SK-N-SH treated with all-trans-retinoic acid at 6 μM for 48 hours (cell line): ENCODE measurements around the gene CPNE2.

Experiments
- ATAC-seq: fragments of 200-7000 bp; cut with Tn5 transposase; 3 replicates; pipeline ENCODE4 v1.9.1; 2020; ENCODE audit warnings: mild to moderate bottlenecking, moderate library complexity
- ARNTL ChIP-seq: fragments of 450-650 bp; formaldehyde crosslinking; IDR thresholded peaks from 2 replicates; pipeline ENCODE4 v1.5.0; 2020; ENCODE audit warnings: low read depth, mild to moderate bottlenecking, moderate library complexity, borderline replicate concordance
- BACH2 ChIP-seq: fragments of 250-450 bp; sonication (Bioruptor Pico); IDR thresholded peaks from 2 replicates; pipeline ENCODE4 v1.9.0; 2021; ENCODE audit warnings: mild to moderate bottlenecking, borderline replicate concordance
- CSDC2 ChIP-seq: fragments of 250-450 bp; sonication (Bioruptor Pico); IDR thresholded peaks from 2 replicates; pipeline ENCODE4 v1.5.0; 2020; ENCODE audit warnings: mild to moderate bottlenecking, moderate library complexity
- ESRRG ChIP-seq: fragments of 250-450 bp; sonication (Bioruptor Pico); IDR thresholded peaks from 2 replicates; pipeline ENCODE4 v1.6.1; 2021; ENCODE audit warnings: mild to moderate bottlenecking
- GLIS3 ChIP-seq: fragments of 250-450 bp; sonication (Bioruptor Pico); IDR thresholded peaks from 2 replicates; pipeline ENCODE4 v1.5.0; 2020; ENCODE audit warnings: mild to moderate bottlenecking, moderate library complexity
- ISL1 ChIP-seq: fragments of 250-450 bp; sonication (Bioruptor Pico); IDR thresholded peaks from 2 replicates; pipeline ENCODE4 v2.1.2; 2022; ENCODE audit warnings: mild to moderate bottlenecking, moderate library complexity
- OSR1 ChIP-seq: fragments of 250-450 bp; sonication (Bioruptor Pico); IDR thresholded peaks from 2 replicates; pipeline ENCODE4 v1.8.0; 2022; ENCODE audit warnings: moderate library complexity, mild to moderate bottlenecking, inconsistent platforms
- PPARA ChIP-seq: fragments of 250-450 bp; sonication (Bioruptor Pico); IDR thresholded peaks from 2 replicates; pipeline ENCODE4 v1.5.0; 2020; ENCODE audit warnings: mild to moderate bottlenecking, borderline replicate concordance
- RARB ChIP-seq: fragments of 250-450 bp; sonication (Bioruptor Pico); IDR thresholded peaks from 2 replicates; pipeline ENCODE4 v1.8.0; 2021; ENCODE audit warnings: mild to moderate bottlenecking, moderate library complexity
- SNAI2 ChIP-seq: fragments of 250-450 bp; sonication (Bioruptor Pico); IDR thresholded peaks from 2 replicates; pipeline ENCODE4 v1.5.0; 2020; ENCODE audit warnings: mild to moderate bottlenecking, moderate library complexity
- TCF4 ChIP-seq: fragments of 250-450 bp; sonication (Bioruptor Pico); IDR thresholded peaks from 2 replicates; pipeline ENCODE4 v1.8.0; 2021; ENCODE audit warnings: mild to moderate bottlenecking, moderate library complexity, borderline replicate concordance
- TOX ChIP-seq: fragments of 250-450 bp; sonication (Bioruptor Pico); IDR thresholded peaks from 2 replicates; pipeline ENCODE4 v1.8.0; 2021; ENCODE audit warnings: mild to moderate bottlenecking, moderate library complexity, borderline replicate concordance
- ZC3H10 ChIP-seq: fragments of 250-450 bp; sonication (Bioruptor Pico); IDR thresholded peaks from 2 replicates; pipeline ENCODE4 v1.5.1; 2021; ENCODE audit warnings: mild to moderate bottlenecking, moderate library complexity
- ZFP3 ChIP-seq: fragments of 250-450 bp; sonication (Bioruptor Pico); IDR thresholded peaks from 2 replicates; pipeline ENCODE4 v1.5.0; 2020; ENCODE audit warnings: mild to moderate bottlenecking, moderate library complexity
- ZFP30 ChIP-seq: fragments of 450-650 bp; formaldehyde crosslinking; IDR thresholded peaks from 2 replicates; pipeline ENCODE4 v1.5.0; 2022; ENCODE audit warnings: mild to moderate bottlenecking, moderate library complexity
- ZNF565 ChIP-seq: fragments of 450-650 bp; formaldehyde crosslinking; conservative IDR thresholded peaks from 2 replicates; pipeline ENCODE4 v1.5.0; 2020; ENCODE audit warnings: low read depth, mild to moderate bottlenecking, moderate library complexity
- ZNF70 ChIP-seq: fragments of 450-650 bp; formaldehyde crosslinking; IDR thresholded peaks from 2 replicates; pipeline ENCODE4 v1.5.0; 2020; ENCODE audit warnings: mild to moderate bottlenecking, moderate library complexity
- ZNF8 ChIP-seq: fragments of 450-650 bp; formaldehyde crosslinking; IDR thresholded peaks from 2 replicates; pipeline ENCODE4 v1.5.0; 2020; ENCODE audit warnings: mild to moderate bottlenecking, moderate library complexity
- TF ChIP-seq, protein P1 (sequence below): fragments of 250-450 bp; sonication (Bioruptor Pico); IDR thresholded peaks from 2 replicates; pipeline ENCODE4 v1.5.1; 2021; ENCODE audit warnings: mild to moderate bottlenecking, moderate library complexity
- TF ChIP-seq, protein P2 (sequence below): fragments of 250-450 bp; sonication (Bioruptor Pico); IDR thresholded peaks from 2 replicates; pipeline ENCODE4 v1.5.0; 2020; ENCODE audit warnings: mild to moderate bottlenecking, moderate library complexity
- TF ChIP-seq, protein P3 (sequence below): fragments of 250-450 bp; sonication (Bioruptor Pico); IDR thresholded peaks from 2 replicates; pipeline ENCODE4 v1.8.0; 2021; ENCODE audit warnings: low read depth, mild to moderate bottlenecking, moderate library complexity, borderline replicate concordance
- TF ChIP-seq, protein P4 (sequence below): fragments of 250-450 bp; sonication (Bioruptor Pico); IDR thresholded peaks from 2 replicates; pipeline ENCODE4 v1.8.0; 2020; ENCODE audit warnings: mild to moderate bottlenecking, moderate library complexity, borderline replicate concordance

CPNE2 gene

DNA sequence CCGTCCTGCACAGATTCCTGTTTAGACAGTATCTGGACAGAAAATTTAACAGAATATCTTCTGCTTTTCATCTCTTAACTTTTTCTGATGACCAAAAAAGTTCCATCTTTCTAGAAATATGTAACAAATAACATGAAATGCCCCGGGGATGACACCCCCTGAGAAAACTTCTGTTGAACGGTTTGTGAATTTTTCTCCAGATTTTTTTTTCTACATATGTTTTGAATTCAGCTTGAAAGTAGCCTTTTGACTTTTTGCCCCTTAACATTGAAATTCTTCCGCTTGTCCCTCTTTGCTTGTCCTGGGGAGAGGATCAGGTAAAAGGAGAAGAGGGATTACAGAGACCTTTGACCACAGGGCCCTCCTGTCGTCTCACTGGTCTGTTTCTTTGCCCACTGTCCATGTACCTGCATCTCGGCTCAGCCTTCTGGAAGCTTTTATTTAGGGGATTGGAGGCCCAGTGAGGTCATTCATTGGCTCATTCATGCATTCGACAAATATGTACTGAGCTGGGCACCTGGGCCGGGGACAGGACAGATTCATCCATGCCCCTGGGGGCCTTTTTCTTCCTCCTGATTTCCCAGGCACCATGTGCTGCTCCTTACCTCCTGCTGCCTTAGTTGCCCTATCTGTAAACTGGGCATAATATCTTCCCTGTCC is 19.6 kb upstream of the CPNE2 start (continued):
- TF ChIP-seq CSDC2 (CRISPR knock-in tag), result no peak
- TF ChIP-seq, protein P1, sequence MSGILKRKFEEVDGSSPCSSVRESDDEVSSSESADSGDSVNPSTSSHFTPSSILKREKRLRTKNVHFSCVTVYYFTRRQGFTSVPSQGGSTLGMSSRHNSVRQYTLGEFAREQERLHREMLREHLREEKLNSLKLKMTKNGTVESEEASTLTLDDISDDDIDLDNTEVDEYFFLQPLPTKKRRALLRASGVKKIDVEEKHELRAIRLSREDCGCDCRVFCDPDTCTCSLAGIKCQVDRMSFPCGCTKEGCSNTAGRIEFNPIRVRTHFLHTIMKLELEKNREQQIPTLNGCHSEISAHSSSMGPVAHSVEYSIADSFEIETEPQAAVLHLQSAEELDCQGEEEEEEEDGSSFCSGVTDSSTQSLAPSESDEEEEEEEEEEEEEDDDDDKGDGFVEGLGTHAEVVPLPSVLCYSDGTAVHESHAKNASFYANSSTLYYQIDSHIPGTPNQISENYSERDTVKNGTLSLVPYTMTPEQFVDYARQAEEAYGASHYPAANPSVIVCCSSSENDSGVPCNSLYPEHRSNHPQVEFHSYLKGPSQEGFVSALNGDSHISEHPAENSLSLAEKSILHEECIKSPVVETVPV (CRISPR knock-in tag), result no peak
- TF ChIP-seq ZFP30 (CRISPR knock-in tag), result no peak
- TF ChIP-seq SNAI2, result no peak

DNA sequence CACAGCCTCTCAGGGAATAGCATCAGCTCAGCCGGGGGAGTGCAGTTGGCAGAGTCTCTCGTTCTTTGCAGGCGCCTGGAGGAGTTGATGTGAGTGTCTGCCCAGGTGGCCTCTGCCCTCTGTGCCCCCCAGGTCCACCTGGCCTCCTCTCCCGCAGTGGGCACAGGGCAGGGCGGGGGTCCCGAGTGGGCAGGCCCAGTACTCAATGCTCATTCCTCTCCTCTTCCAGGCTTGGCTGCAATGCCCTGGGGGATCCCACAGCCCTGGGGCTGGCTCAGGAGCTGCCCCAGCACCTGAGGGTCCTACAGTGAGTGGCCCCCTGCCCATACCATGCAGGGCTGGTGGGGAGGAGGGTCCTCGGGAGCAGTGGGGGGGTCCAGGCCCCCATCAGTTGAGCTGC is 14.7 kb upstream of the CPNE2 start:
- ATAC-seq, result no peak
- no peak for TF ChIP-seq ISL1 (CRISPR knock-in tag)
- no peak for TF ChIP-seq CSDC2 (CRISPR knock-in tag)
- TF ChIP-seq, protein P2, sequence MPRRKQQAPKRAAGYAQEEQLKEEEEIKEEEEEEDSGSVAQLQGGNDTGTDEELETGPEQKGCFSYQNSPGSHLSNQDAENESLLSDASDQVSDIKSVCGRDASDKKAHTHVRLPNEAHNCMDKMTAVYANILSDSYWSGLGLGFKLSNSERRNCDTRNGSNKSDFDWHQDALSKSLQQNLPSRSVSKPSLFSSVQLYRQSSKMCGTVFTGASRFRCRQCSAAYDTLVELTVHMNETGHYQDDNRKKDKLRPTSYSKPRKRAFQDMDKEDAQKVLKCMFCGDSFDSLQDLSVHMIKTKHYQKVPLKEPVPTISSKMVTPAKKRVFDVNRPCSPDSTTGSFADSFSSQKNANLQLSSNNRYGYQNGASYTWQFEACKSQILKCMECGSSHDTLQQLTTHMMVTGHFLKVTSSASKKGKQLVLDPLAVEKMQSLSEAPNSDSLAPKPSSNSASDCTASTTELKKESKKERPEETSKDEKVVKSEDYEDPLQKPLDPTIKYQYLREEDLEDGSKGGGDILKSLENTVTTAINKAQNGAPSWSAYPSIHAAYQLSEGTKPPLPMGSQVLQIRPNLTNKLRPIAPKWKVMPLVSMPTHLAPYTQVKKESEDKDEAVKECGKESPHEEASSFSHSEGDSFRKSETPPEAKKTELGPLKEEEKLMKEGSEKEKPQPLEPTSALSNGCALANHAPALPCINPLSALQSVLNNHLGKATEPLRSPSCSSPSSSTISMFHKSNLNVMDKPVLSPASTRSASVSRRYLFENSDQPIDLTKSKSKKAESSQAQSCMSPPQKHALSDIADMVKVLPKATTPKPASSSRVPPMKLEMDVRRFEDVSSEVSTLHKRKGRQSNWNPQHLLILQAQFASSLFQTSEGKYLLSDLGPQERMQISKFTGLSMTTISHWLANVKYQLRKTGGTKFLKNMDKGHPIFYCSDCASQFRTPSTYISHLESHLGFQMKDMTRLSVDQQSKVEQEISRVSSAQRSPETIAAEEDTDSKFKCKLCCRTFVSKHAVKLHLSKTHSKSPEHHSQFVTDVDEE, result no peak
- TF ChIP-seq, protein P3, sequence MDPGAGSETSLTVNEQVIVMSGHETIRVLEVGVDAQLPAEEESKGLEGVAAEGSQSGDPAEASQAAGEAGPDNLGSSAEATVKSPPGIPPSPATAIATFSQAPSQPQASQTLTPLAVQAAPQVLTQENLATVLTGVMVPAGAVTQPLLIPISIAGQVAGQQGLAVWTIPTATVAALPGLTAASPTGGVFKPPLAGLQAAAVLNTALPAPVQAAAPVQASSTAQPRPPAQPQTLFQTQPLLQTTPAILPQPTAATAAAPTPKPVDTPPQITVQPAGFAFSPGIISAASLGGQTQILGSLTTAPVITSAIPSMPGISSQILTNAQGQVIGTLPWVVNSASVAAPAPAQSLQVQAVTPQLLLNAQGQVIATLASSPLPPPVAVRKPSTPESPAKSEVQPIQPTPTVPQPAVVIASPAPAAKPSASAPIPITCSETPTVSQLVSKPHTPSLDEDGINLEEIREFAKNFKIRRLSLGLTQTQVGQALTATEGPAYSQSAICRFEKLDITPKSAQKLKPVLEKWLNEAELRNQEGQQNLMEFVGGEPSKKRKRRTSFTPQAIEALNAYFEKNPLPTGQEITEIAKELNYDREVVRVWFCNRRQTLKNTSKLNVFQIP (CRISPR knock-in tag), result no peak
- TF ChIP-seq ZNF70 (CRISPR knock-in tag), result no peak
- no peak for TF ChIP-seq GLIS3
- TF ChIP-seq BACH2 (CRISPR knock-in tag), result no peak
- TF ChIP-seq ZNF8 (CRISPR knock-in tag), result no peak
- TF ChIP-seq, protein P4, sequence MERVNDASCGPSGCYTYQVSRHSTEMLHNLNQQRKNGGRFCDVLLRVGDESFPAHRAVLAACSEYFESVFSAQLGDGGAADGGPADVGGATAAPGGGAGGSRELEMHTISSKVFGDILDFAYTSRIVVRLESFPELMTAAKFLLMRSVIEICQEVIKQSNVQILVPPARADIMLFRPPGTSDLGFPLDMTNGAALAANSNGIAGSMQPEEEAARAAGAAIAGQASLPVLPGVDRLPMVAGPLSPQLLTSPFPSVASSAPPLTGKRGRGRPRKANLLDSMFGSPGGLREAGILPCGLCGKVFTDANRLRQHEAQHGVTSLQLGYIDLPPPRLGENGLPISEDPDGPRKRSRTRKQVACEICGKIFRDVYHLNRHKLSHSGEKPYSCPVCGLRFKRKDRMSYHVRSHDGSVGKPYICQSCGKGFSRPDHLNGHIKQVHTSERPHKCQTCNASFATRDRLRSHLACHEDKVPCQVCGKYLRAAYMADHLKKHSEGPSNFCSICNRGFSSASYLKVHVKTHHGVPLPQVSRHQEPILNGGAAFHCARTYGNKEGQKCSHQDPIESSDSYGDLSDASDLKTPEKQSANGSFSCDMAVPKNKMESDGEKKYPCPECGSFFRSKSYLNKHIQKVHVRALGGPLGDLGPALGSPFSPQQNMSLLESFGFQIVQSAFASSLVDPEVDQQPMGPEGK (CRISPR knock-in tag), result no peak
- TF ChIP-seq SNAI2, result no peak
- TF ChIP-seq, protein P1 (CRISPR knock-in tag), result no peak
- no peak for TF ChIP-seq ESRRG
- TF ChIP-seq ZNF565 (CRISPR knock-in tag), result no peak
- TF ChIP-seq TOX (CRISPR knock-in tag), result no peak
- TF ChIP-seq PPARA (CRISPR knock-in tag), result no peak
- no peak for TF ChIP-seq ZFP30 (CRISPR knock-in tag)
- no peak for TF ChIP-seq ARNTL
- no peak for TF ChIP-seq ZC3H10 (CRISPR knock-in tag)
- no peak for TF ChIP-seq OSR1 (CRISPR knock-in tag)

DNA sequence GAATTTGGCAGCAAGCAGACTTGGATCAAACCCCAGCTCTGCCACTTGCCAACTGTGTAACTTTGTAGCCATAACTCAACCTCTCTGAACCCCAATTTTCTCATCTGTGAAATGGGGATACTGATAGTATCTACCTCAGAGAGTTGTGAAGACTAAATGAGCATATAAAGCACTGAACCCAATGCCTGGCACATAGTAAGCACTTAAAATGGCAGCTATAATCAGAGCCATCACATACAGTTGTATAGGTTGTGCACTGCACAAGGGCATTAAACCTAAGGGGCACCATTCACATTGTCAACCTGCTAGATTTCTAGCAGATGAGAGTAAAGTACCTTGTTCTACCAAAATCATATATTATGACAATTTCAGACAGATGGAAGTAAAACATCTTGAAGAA is 10.6 kb upstream of the CPNE2 start:
- no peak for ATAC-seq
- no peak for TF ChIP-seq GLIS3
- no peak for TF ChIP-seq ZC3H10 (CRISPR knock-in tag)

DNA sequence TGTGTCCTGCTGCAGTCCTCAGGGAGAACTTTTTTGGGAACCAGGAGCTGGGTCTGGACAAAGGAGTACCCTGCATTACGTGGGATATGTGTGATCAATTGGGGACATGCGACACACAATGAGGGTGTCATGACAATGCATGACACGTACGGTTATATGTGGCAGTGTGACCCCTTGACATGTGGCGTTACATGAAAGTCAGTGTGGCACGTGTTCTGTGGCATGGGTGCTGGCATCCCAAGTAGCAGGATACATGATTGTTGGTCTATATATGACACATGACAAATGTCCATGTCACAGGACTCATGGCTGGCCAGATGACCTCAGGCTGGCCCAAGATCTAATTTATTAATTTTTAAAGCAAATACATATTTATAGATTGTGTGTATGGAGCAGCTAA is 9.7 kb upstream of the CPNE2 start:
- ATAC-seq, result no peak
- TF ChIP-seq OSR1 (CRISPR knock-in tag) (no peak), ESRRG (no peak), TCF4 (no peak), GLIS3 (no peak), PPARA (CRISPR knock-in tag) (no peak), ZFP3 (CRISPR knock-in tag) (no peak), RARB (no peak)
- TF ChIP-seq, protein P2, result no peak
- TF ChIP-seq, protein P3 (CRISPR knock-in tag), result no peak
